GM21360 (cell line): Measurements from ENCODE around the gene INTS1.

Source experiments
- ATAC-seq: cut with Tn5 transposase; IDR thresholded peaks from one replicate; pipeline ENCODE4 v1.9.1; 2021; ENCODE audit warnings: mild to moderate bottlenecking, moderate library complexity; ENCODE audit not compliant: unreplicated experiment

The INTS1 gene, protein sequence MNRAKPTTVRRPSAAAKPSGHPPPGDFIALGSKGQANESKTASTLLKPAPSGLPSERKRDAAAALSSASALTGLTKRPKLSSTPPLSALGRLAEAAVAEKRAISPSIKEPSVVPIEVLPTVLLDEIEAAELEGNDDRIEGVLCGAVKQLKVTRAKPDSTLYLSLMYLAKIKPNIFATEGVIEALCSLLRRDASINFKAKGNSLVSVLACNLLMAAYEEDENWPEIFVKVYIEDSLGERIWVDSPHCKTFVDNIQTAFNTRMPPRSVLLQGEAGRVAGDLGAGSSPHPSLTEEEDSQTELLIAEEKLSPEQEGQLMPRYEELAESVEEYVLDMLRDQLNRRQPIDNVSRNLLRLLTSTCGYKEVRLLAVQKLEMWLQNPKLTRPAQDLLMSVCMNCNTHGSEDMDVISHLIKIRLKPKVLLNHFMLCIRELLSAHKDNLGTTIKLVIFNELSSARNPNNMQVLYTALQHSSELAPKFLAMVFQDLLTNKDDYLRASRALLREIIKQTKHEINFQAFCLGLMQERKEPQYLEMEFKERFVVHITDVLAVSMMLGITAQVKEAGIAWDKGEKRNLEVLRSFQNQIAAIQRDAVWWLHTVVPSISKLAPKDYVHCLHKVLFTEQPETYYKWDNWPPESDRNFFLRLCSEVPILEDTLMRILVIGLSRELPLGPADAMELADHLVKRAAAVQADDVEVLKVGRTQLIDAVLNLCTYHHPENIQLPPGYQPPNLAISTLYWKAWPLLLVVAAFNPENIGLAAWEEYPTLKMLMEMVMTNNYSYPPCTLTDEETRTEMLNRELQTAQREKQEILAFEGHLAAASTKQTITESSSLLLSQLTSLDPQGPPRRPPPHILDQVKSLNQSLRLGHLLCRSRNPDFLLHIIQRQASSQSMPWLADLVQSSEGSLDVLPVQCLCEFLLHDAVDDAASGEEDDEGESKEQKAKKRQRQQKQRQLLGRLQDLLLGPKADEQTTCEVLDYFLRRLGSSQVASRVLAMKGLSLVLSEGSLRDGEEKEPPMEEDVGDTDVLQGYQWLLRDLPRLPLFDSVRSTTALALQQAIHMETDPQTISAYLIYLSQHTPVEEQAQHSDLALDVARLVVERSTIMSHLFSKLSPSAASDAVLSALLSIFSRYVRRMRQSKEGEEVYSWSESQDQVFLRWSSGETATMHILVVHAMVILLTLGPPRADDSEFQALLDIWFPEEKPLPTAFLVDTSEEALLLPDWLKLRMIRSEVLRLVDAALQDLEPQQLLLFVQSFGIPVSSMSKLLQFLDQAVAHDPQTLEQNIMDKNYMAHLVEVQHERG (N-terminal part only)

GRCh38 chr7:1503816-1504775 lies at the start of gene INTS1:
Gene INTS1 (minus strand): TSS chr7:1504389. CDS start chr7:1503960, 429 bp downstream.
- ATAC-seq, result peak; percentile 82

- no peak for ATAC-seq
Measured at GRCh38 chr7:1553512-1554210, 49.5 kb upstream of the INTS1 start.

DNA sequence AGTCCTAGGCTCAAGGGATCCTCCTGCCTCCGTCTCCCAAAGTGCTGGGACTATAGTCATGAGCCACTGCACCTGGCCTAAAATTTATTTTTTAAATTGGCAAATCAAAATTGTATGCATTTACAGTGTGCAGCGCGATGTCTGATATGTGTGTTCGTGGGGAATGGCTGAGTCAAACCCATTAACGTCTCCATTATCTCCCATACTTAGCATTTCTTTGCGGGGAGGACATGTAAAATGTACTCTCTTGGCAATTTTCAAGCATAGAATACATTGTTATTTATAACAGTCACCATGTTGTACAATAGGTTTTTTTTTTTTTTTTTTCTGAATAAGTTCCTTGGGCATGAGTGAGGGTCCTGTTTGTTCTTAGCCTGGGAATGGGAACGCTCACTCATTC lies 48.0 kb upstream of the INTS1 start:
- no peak for ATAC-seq

- no peak for ATAC-seq
Measured at GRCh38 chr7:1550846-1551155, 46.6 kb upstream of the INTS1 start.

- no peak for ATAC-seq
Measured at GRCh38 chr7:1550005-1550845, 46.0 kb upstream of the INTS1 start.

GRCh38 chr7:1549357-1550004 lies 45.3 kb upstream of the INTS1 start:
- no peak for ATAC-seq

- no peak for ATAC-seq
Measured at GRCh38 chr7:1548944-1549343, 44.8 kb upstream of the INTS1 start.

DNA sequence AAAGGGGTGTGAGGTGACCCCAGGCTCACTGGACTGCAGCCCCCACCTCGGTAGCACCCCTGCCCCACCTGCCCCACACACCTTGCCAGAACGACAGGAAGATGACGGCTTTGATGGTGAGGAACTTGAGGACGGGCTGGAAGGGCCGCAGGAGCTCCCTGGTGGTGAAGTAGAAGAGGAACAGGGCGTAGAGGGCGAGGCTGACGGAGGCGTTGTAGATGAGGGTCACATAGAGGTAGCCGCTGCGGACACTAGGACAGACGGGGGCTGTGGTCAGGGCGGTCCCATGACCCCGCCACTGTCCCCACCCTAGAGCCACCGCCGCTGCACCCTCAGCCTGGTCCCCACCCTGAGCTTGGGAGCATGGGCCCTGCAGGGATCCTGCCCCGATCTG lies 44.2 kb upstream of the INTS1 start:
- ATAC-seq, result no peak

GRCh38 chr7:1547777-1548437 lies 43.7 kb upstream of the INTS1 start:
- ATAC-seq, result no peak

DNA sequence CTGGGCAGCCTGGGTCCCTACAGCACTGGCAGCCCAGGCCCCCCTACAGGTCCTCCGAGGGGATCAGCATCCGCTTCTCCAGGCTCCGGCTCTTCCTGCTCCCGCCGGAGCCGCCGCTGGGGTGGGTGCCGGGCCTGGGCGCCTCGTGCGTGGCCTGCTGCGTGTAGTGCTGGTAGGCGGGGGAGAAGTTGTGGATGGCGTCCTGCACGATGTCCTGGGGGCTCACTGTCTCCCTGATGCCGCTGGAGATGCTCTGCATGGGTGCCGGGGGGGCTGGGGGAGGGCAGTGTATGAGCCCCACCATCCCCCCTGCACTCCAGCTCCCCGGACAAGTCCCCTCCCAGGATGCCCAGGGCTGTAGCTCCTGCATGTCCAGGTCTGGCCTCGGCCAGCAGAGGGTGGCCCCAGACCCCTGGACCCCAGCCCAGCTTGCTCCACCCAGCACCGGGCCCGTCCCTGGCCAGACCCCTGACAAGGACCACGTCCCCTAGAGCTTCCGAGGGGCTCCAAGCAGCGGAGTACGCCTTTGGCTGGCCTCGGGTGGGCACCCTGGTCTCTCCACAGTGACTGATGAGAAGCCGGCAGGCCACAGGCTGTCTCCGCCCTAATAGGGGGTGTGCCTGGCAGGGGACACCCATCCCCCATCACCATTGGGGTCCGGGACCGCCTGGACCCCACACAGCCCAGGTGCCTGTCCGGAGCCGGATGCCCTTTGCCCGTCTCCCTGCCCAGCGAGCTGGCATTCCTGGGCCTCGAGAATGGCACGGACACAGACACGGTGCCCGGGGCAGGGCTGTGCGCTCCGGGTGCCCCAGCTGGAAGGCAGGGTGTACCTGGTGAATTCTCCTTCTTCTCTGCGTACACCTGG lies 43.0 kb upstream of the INTS1 start:
- no peak for ATAC-seq

GRCh38 chr7:1546274-1546908 lies 42.2 kb upstream of the INTS1 start:
- no peak for ATAC-seq

DNA sequence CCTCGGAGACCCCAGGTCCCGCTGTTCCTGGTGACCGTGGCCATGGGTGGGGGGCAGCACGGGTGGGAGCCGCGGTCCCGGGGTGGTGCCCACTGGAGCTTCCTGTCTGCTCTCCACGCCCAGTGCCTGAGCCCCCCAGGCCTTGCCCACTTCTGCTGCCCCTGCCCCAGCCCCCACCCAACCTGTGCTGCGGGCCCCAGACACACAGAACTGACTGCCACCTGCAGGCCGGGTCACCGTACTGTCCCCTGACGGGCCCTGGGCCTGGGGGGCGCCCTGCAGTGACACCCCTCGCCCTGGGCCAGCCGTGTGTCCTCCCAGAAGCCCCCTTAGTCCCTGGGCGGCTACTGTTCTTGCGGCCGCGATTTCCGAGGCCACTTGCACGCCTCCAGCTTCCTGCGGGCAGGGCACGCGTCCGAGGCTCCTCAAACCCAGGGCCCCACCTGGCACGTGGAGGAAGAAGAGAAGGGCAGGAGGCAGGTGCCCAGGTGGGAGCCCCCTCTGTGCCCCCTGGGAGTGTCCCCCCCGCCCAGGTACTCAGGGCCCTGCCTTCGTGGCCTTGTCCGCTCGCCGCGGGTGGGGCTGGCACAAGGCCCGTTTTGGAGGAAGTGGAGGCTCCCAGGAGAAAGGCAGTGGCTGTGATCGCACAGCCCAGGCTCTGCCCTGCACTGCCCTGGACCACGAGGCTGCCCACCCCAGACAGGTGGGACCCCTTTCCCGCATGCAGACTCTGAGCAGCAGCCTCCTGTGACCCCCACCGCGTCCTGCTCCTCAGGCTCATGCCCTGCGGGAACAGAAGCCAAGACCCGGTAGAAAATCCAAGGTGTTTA lies 41.4 kb upstream of the INTS1 start:
- no peak for ATAC-seq

DNA sequence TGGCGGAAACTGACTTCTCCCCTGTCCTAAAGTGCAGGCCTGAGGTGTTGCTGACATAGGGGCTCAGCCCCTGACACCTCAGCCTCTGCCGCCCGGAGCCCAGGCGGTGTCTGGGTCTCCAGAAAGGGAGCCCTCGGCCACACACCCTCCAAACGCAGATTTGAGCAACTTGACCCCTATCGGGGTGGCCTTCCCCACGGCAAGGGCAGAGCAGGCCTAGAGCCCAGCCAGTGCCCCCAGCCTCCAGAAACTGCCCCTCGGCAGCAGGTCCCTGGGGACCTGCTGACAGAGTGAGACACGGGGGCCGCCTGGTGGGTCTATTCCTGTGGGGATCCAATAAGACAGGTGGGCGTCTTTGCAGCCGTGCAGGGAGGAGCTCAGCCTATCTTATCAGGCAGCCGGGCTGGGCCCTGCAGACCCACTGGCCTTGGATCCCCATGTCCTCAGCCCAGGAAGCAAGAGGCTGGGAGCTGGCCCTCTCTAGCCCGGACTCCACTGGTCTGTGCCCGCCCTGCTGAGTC lies 40.8 kb upstream of the INTS1 start:
- no peak for ATAC-seq

GRCh38 chr7:1544178-1544895 lies 40.1 kb upstream of the INTS1 start:
- ATAC-seq, result no peak

DNA sequence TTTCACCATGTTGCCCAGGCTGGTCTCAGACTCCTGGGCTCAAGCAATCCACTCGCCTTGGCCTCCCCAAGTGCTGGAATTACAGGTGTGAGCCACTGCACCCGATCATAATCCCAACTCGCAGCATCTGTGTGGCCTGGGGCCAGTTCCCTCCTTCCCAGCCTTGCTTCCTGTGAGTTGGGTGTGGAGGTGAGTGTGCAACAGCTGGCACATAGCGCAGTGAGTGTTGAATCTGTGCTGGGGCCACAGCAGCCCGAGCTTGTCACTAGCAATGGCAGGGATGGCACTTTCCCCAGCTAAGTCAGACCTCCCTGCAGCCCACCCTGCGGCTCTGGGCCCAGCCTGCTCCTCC lies 39.6 kb upstream of the INTS1 start:
- ATAC-seq, result no peak
